Measurements from ENCODE around the gene ZNF614.
"Not testable (repeated sequence)": the region's sequence is repeated elsewhere in the genome, so short reads cannot be mapped to it uniquely, and the experiment has no call there.

The ZNF614 gene

DNA sequence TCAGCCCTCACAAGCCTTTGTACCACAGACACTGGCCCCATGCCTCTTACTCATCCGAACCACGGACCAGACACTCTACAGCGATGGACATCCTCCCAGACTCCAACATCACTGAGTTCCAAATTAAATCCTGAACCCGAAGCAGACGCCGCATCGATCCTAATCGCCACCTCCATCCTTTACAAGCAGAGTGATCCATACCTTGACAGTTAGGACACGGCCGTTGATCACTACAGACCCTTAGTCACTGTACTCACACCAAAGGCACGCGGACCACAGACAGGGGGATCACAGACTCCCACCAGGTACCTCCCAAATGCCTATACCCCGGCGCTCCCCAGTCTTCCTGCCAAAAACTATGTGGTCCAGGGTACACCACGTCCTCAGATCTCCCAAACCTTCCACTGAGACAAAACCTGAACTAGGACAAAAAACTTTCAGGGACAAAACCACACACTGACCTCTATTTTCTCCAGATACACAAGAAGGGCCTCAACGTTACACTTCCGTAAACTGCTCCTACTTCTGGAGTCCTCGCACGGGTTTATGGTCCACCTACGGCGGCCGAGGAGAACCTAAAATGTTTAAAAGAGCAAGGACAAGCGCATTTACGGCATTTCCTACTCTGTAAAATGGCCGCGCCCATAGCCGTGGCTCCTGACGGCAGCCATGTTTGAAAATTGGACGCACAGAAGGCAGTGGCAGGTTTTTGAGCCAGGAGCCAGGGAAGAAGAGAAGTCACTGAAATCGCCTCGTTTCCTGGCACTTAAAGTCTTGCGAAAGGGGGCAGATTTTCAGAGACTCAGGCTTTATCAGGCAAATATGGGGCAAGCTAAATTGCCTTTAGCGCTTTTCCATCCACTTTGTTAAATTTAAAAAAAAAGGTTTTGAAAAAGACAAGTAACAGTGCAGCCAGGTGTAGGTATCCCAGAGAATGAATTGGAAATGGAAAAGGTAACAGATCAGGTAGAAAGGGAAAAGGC lies 41.6 kb downstream of the ZNF614 start, which contains the start of gene ZNF350:
TSS of gene ZNF350 (minus strand) at position 532 of the 983 bp plus-strand sequence. CDS start 12,480 bp downstream, outside the sequence.
- DNase-seq (ENCODE audit: low spot score) = peak; percentile 90

DNA sequence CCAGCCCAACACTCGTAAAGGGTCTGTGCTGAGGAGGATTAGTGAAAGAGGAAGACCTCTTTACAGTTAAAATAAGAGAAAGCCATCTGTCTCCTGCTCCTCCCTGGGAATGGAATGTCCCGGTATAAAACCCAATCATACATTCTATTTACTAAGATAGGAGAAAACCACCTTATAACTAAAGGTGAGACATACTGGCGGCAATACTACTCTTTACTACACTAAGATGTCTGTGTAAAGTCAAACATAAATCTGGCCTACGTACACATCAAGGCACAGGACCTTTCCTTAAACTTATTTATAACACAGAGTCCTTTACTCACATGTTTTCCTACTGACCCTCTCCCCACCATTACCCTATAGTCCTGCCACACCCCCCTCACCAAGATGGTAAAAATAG lies 44.8 kb downstream of the ZNF614 start:
- DNase-seq (ENCODE audit: low spot score) = no peak

DNA sequence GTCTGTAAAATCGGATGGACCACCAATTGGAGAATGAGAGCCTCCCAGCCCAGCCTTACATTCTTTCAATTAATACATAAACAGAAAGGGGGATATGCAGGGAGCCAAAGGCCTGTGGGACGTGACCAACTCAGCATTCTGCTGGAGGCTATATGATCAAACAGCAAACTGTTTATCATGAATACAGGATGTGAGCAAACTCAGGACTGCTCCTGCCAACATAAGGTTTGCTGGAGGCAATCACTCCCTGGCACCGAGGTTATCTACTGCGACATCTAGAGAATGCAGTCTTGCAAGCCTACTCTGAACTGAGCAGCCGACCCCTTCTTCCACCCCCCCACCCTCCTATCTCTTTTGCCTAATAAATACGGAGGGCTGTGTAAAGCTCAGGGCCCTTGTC lies 47.3 kb downstream of the ZNF614 start:
- not testable (repeated sequence) for DNase-seq (ENCODE audit: low spot score)

DNA sequence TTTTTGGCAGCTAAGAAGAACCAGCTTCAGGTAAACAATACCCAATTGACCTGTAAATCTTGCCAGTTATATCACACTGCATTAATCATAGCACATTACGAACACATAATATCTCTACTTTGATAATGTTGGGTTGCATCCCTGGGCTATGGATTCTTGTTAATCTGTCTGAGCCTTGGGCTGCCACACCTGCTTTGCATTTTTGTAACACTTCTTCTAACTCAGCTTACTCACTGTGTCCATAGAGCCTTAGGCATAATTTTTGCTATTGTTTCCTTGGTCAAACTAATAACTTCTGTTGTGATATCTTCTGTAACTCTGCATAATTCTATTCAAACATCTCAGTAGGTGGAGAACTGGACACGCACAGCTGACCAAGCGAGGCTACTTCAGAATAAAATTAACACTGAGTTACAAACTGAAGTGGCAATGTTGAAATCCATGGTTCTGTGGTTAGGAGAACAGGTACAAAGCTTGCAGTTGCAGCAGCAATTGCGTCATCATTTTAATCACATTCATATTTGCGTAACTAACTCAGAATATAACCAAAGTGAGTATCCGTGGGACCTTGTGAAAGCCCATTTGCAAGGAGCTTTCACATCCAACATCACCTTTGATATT lies 48.0 kb downstream of the ZNF614 start:
- no peak for DNase-seq (ENCODE audit: low spot score)

DNA sequence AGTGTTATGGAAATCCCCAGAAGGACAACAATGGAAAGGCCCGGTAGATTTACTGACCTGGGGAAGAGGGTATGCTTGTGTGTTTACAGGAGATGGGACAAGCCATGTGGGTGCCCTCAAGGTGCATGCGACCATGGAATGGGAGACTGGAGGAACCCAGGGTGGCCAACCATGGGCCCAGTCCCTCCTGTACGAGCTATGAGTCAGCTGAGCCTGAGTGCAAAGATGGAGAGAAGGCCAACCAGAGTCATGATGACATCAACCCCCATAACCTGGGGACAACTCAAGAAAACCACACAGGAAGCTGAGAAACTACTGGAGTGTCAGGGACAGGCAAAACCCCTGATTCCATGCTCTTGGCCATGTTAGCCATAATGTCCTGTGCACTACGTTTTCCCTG lies 49.3 kb downstream of the ZNF614 start:
- DNase-seq (ENCODE audit: low spot score) = no peak

DNA sequence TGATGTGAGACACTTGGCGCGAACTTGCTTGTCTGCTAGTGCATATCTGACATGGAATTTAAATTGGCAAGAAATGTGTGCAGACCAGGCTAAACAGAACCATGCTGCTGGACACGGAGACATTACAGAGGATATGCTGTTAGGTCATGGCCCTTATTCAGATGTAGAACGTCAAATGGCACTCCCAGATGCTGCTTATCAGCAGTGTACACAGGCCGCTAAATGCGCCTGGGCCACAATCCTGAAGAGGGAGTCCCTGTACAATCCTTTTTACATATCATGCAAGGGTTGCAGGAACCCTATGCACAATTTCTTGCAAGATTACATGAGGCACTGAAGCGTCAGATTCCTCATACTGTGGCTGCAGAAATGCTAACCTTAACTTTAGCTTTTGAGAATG lies 50.8 kb downstream of the ZNF614 start:
- DNase-seq (ENCODE audit: low spot score) = no peak

DNA sequence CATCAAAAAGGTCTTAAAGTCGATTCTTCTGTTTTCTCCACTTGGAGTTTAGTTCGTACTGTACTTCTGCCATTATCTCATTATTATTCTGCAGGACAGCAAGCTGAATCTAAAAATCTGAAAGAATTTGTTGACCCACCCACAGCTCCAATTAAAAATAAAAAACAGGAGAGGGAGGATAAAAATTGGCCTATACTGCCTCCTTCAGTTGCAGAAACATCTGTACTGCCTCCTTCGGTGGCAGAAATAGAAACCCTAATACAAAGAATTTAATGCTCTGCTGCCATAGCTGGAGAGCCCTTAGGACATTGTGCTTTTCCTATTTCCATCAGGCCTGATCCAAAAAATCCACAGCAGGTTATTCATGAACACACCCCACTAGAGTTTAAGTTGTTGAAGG lies 51.3 kb downstream of the ZNF614 start:
- DNase-seq (ENCODE audit: low spot score) = no peak

DNA sequence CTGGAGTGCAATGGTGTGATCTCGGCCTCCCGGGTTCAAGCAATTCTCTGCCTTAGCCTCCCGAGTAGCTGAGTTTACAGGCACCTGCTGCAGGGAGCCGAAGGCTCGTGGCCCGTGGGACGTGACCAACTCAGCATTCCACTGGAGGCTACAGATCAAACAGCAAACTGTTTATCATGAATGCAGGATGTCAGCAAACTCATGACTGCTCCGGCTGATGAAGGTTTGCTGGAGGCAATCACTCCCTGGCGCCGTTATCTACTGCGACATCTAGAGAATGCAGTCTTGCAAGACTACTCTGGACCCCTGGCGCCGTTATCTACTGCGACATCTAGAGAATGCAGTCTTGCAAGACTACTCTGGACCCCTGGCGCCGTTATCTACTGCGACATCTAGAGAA lies 52.4 kb downstream of the ZNF614 start:
- DNase-seq (ENCODE audit: low spot score) = not testable (repeated sequence)

DNA sequence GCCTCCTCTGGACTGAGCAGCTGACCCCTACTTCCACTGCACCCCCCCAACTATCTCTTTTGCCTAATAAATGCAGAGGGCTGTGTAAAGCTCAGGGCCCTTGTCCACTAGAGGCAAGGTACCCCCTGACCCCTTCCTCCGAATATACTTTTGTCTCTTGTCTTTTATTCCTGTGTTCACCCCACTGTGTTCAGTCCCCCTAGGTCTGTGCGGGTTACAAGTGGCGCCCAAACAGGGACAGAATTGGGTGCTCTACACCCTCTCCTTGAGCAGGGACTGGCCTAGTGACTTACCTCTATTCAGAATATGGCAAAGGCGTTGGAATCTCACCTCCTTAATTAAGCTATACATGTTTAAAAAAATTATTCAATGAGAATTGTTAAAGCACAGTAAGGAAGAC lies 56.6 kb downstream of the ZNF614 start:
- no peak for DNase-seq (ENCODE audit: low spot score)

DNA sequence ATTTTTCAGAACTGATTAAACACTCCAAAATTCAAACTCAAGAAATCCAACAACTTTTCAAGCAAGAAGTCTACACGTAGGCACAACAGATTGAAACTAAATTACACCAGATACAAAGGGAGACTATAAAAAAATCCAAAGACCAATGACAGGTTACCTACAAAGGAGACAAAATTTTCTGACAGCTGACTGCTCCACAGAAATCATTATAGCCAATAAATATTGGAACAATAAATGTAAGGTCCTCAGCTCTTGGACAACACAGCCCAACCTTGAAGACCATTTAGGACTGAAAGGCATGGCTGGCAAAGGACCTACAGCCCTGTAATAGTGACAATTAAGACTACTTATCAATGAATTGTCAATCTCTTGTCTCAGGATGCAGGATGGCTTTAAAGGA lies 57.5 kb downstream of the ZNF614 start:
- DNase-seq (ENCODE audit: low spot score) = no peak

DNA sequence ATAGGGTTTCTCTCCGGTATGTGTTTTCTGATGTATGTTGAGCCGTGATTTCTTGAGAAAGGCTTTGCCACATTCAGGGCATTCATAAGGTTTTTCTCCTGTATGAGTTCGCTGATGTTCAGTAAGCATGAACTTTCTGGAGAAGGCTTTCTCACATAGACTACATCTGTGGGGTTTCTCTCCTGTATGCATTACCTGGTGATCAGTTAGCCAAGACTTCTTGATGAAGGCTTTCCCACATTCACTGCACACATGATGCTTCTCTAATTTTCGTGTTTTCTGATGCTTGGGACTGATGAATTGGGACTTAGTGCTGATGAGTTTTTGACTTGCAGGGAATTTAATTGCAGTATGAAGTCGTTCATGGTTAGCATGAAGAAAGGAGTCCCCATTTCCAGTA lies 62.6 kb downstream of the ZNF614 start:
- DNase-seq (ENCODE audit: low spot score) = no peak

Measured in left forelimb (tissue), 1 donor.